Ishikawa (cell line): ENCODE measurements around the gene WDR46.

Source experiments
- CEBPB ChIP-seq: IDR thresholded peaks from 2 replicates; pipeline ENCODE4 v1.6.1; 2012
- FOXM1 ChIP-seq: IDR thresholded peaks from 2 replicates; pipeline ENCODE4 v1.6.1; 2012; ENCODE audit warnings: low read depth, borderline replicate concordance
- NFIC ChIP-seq: IDR thresholded peaks from 2 replicates; pipeline ENCODE4 v1.6.1; 2012
- RAD21 ChIP-seq: IDR thresholded peaks from 2 replicates; pipeline ENCODE4 v1.6.1; 2012; ENCODE audit warnings: low read depth
- TCF12 ChIP-seq: IDR thresholded peaks from 2 replicates; pipeline ENCODE4 v1.6.1; 2012; ENCODE audit warnings: low read depth
- YY1 ChIP-seq: IDR thresholded peaks from 2 replicates; pipeline ENCODE4 v1.6.1; 2012; ENCODE audit warnings: low read depth
- ZBTB7A ChIP-seq: IDR thresholded peaks from 2 replicates; pipeline ENCODE4 v1.6.1; 2012; ENCODE audit warnings: low read depth
- TF ChIP-seq, protein P1 (sequence below): IDR thresholded peaks from 2 replicates; pipeline ENCODE4 v1.6.1; 2012; ENCODE audit warnings: low read depth, mild to moderate bottlenecking
- TF ChIP-seq, protein P2 (sequence below): IDR thresholded peaks from 2 replicates; pipeline ENCODE4 v1.6.1; 2012
- TF ChIP-seq, protein P3 (sequence below): IDR thresholded peaks from 2 replicates; pipeline ENCODE4 v1.6.1; 2012

DNA sequence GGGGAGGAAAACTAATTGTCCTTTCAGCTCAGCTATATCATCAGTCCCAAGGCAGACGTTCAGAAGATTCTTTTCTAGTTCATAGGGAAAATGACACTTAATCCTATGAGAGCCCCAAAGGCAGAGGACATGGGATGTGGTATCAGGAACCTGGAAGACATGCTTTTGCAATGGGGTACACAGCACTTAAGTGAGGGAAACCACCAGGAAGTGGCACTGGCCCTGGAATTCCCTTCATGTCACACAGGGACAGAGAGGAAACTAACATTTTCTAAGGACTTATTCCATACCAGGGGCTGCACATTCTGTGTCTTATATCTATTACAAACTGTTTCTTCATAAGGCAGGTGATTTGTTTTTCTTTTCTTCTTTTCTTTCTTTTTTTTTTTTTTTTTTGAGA, 45.6 kb downstream of the WDR46 start:
- TF ChIP-seq CEBPB = no peak
- no peak for TF ChIP-seq YY1
- TF ChIP-seq NFIC = no peak
- TF ChIP-seq, protein P1, sequence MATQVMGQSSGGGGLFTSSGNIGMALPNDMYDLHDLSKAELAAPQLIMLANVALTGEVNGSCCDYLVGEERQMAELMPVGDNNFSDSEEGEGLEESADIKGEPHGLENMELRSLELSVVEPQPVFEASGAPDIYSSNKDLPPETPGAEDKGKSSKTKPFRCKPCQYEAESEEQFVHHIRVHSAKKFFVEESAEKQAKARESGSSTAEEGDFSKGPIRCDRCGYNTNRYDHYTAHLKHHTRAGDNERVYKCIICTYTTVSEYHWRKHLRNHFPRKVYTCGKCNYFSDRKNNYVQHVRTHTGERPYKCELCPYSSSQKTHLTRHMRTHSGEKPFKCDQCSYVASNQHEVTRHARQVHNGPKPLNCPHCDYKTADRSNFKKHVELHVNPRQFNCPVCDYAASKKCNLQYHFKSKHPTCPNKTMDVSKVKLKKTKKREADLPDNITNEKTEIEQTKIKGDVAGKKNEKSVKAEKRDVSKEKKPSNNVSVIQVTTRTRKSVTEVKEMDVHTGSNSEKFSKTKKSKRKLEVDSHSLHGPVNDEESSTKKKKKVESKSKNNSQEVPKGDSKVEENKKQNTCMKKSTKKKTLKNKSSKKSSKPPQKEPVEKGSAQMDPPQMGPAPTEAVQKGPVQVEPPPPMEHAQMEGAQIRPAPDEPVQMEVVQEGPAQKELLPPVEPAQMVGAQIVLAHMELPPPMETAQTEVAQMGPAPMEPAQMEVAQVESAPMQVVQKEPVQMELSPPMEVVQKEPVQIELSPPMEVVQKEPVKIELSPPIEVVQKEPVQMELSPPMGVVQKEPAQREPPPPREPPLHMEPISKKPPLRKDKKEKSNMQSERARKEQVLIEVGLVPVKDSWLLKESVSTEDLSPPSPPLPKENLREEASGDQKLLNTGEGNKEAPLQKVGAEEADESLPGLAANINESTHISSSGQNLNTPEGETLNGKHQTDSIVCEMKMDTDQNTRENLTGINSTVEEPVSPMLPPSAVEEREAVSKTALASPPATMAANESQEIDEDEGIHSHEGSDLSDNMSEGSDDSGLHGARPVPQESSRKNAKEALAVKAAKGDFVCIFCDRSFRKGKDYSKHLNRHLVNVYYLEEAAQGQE = no peak
- TF ChIP-seq TCF12 = no peak
- TF ChIP-seq, protein P2, sequence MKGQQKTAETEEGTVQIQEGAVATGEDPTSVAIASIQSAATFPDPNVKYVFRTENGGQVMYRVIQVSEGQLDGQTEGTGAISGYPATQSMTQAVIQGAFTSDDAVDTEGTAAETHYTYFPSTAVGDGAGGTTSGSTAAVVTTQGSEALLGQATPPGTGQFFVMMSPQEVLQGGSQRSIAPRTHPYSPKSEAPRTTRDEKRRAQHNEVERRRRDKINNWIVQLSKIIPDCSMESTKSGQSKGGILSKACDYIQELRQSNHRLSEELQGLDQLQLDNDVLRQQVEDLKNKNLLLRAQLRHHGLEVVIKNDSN = no peak
- no peak for TF ChIP-seq ZBTB7A
- TF ChIP-seq RAD21 = no peak
- TF ChIP-seq, protein P3, sequence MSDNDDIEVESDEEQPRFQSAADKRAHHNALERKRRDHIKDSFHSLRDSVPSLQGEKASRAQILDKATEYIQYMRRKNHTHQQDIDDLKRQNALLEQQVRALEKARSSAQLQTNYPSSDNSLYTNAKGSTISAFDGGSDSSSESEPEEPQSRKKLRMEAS = no peak
- no peak for TF ChIP-seq FOXM1
